Left renal cortex interstitium (tissue), 4 donors: ENCODE results near the gene HOXD4. TPM values are rescaled to one million over a fixed set of nuclear protein-coding genes. Genes with fewer than 3 reads are reported as not detected.

Experiments used
- DNase-seq, 4 donors: peaks; one replicate each; pipeline ENCODE4 v3.0.0-alpha.2; 2013; ENCODE audit warnings: low read depth in 4 of 4, low spot score in 2 of 4, missing footprints in 1 of 4
- polyA plus RNA-seq, 4 donors: library from polyadenylated mRNA; unstranded; fragments of 120-200 nt; gene quantifications; one replicate each; pipeline ENCODE4 v1.2.1, GENCODE V29; 2013; ENCODE audit not compliant: insufficient read length in 4 of 4

The HOXD4 gene
- polyA plus RNA-seq, 4 donors, result 31.2 to 73.9 (median 56.7) TPM

- no peak for DNase-seq
These were observed 4.2 kb downstream of the HOXD4 start for GRCh38 chr2:176155356-176156044.

- DNase-seq, result no peak
These were observed 5.0 kb downstream of the HOXD4 start for GRCh38 chr2:176156301-176156806.

- DNase-seq, result peak in 2 of 4 donors; percentile 59 to 79
These were observed 5.6 kb downstream of the HOXD4 start, which contains the start of gene HOXD3 for GRCh38 chr2:176156807-176157498. HOXD3 (plus strand) TSS chr2:176157307; CDS start chr2:176169115, 11,808 bp downstream.

GRCh38 chr2:176157499-176158185 lies 6.3 kb downstream of the HOXD4 start:
- DNase-seq, result peak in 2 of 4 donors; percentile 60 to 80

- DNase-seq, result peak in 1 of 4 donors; percentile 56
These were observed 6.8 kb downstream of the HOXD4 start for GRCh38 chr2:176158186-176158591.

- peak in 2 of 4 donors; percentile 61 to 62 for DNase-seq
These were observed 7.7 kb downstream of the HOXD4 start for GRCh38 chr2:176158855-176159662.

GRCh38 chr2:176159663-176160250 lies 8.4 kb downstream of the HOXD4 start:
- DNase-seq, result no peak

- peak in 2 of 4 donors; percentile 56 to 59 for DNase-seq
These were observed 9.1 kb downstream of the HOXD4 start for GRCh38 chr2:176160251-176160985.

- peak in 2 of 4 donors; percentile 37 to 59 for DNase-seq
These were observed 9.9 kb downstream of the HOXD4 start for GRCh38 chr2:176160986-176161824.

- peak in 1 of 4 donors; percentile 69 for DNase-seq
These were observed 10.7 kb downstream of the HOXD4 start for GRCh38 chr2:176161825-176162626.

GRCh38 chr2:176162911-176163671 lies 11.7 kb downstream of the HOXD4 start:
- DNase-seq, result peak in 1 of 4 donors; percentile 84

GRCh38 chr2:176163672-176164056 lies 12.3 kb downstream of the HOXD4 start:
- DNase-seq, result no peak

GRCh38 chr2:176164201-176164600 lies 12.9 kb downstream of the HOXD4 start:
- no peak for DNase-seq

GRCh38 chr2:176164611-176165369 lies 13.4 kb downstream of the HOXD4 start:
- DNase-seq, result peak in 1 of 4 donors; percentile 64

GRCh38 chr2:176165370-176166050 lies 14.2 kb downstream of the HOXD4 start:
- DNase-seq, result peak in 1 of 4 donors; percentile 57
